Fibroblast of skin of abdomen (primary cell): Measurements from ENCODE around the gene MAP3K9.

Experiments used
- DNase-seq: peaks from one replicate; pipeline ENCODE4 v3.0.0-alpha.2; 2013

Gene MAP3K9

GRCh38 chr14:70697701-70698100 is 111.6 kb downstream of the MAP3K9 start:
- no peak for DNase-seq

GRCh38 chr14:70696026-70696425 is 113.3 kb downstream of the MAP3K9 start:
- DNase-seq: no peak

GRCh38 chr14:70692210-70692609 is 117.1 kb downstream of the MAP3K9 start:
- no peak for DNase-seq

GRCh38 chr14:70685474-70686197 is 123.7 kb downstream of the MAP3K9 start:
- DNase-seq: no peak

- no peak for DNase-seq
These were observed 125.3 kb downstream of the MAP3K9 start for GRCh38 chr14:70683983-70684382.

- no peak for DNase-seq
These were observed 128.6 kb downstream of the MAP3K9 start for GRCh38 chr14:70680748-70681147.

GRCh38 chr14:70677341-70677740 is 132.0 kb downstream of the MAP3K9 start:
- no peak for DNase-seq
